GM21367 (cell line): Measurements from ENCODE around the gene PAFAH2.
"Not testable (repeated sequence)": the region's sequence is repeated elsewhere in the genome, so short reads cannot be mapped to it uniquely, and the experiment has no call there.

Experiments used
- ATAC-seq: cut with Tn5 transposase; IDR thresholded peaks from one replicate; pipeline ENCODE4 v1.9.1; 2021; ENCODE audit not compliant: unreplicated experiment

Gene PAFAH2

GRCh38 chr1:25933479-25934365, 64.1 kb downstream of the PAFAH2 start:
- ATAC-seq = no peak

- ATAC-seq = not testable (repeated sequence)
These were observed 65.0 kb downstream of the PAFAH2 start for GRCh38 chr1:25932811-25933400.

- no peak for ATAC-seq
These were observed 65.5 kb downstream of the PAFAH2 start for GRCh38 chr1:25932321-25932720.

GRCh38 chr1:25929016-25929415, 68.8 kb downstream of the PAFAH2 start:
- ATAC-seq = no peak

- no peak for ATAC-seq
These were observed 70.2 kb downstream of the PAFAH2 start for GRCh38 chr1:25927521-25928265.

GRCh38 chr1:25926731-25927496, 70.9 kb downstream of the PAFAH2 start:
- ATAC-seq = no peak

- ATAC-seq = no peak
These were observed 73.4 kb downstream of the PAFAH2 start for GRCh38 chr1:25924454-25924853.

GRCh38 chr1:25922971-25923552, 74.8 kb downstream of the PAFAH2 start:
- no peak for ATAC-seq

- no peak for ATAC-seq
These were observed 75.5 kb downstream of the PAFAH2 start for GRCh38 chr1:25922056-25922970.

GRCh38 chr1:25918615-25919014, 79.2 kb downstream of the PAFAH2 start:
- no peak for ATAC-seq

- ATAC-seq = no peak
These were observed 79.9 kb downstream of the PAFAH2 start for GRCh38 chr1:25917996-25918395.

GRCh38 chr1:25916460-25916859, 81.4 kb downstream of the PAFAH2 start:
- no peak for ATAC-seq

- no peak for ATAC-seq
These were observed 83.5 kb downstream of the PAFAH2 start for GRCh38 chr1:25914074-25914995.

GRCh38 chr1:25913206-25913605, 84.7 kb downstream of the PAFAH2 start:
- no peak for ATAC-seq

- no peak for ATAC-seq
These were observed 85.6 kb downstream of the PAFAH2 start for GRCh38 chr1:25912076-25912831.

- no peak for ATAC-seq
These were observed 86.7 kb downstream of the PAFAH2 start for GRCh38 chr1:25911162-25911561.
